T47D (cell line): ENCODE measurements around the gene ALOX5.
"Not testable (repeated sequence)": the region's sequence is repeated elsewhere in the genome, so short reads cannot be mapped to it uniquely, and the experiment has no call there.

ENCODE experiments used
- DNase-seq, 2 experiments: peaks; one replicate each; pipeline versions ENCODE4 v3.0.0 to v3.0.0-alpha.2; 2011 to 2012; ENCODE audit warnings: low read depth in 1 of 2, low spot score in 1 of 2
- JUND ChIP-seq: IDR thresholded peaks from 2 replicates; pipeline ENCODE4 v1.6.1; 2012; ENCODE audit warnings: low read depth
- in situ Hi-C: cut with HindIII; loops from 2 replicates; pipeline ENCODE4 v1.10.0; 2016; ENCODE audit warnings: low sequenced_read_pairs, low pct_unique_long_range_greater_than_20kb

Gene ALOX5

GRCh38 chr10:45468079-45468478, 94.1 kb downstream of the ALOX5 start:
- no peak for DNase-seq
- in situ Hi-C loops = no loop called here
- TF ChIP-seq JUND = no peak

GRCh38 chr10:45470098-45471012, 96.3 kb downstream of the ALOX5 start:
- DNase-seq = peak; percentile 80 to 92
- peak; percentile 99 for TF ChIP-seq JUND
- in situ Hi-C loops = no loop called here

- in situ Hi-C loops = no loop called here
- DNase-seq = no peak
- no peak for TF ChIP-seq JUND
Observed at GRCh38 chr10:45471059-45471458, 97.0 kb downstream of the ALOX5 start.

GRCh38 chr10:45471531-45472310, 97.7 kb downstream of the ALOX5 start:
- no peak for DNase-seq
- in situ Hi-C loops = no loop called here
- TF ChIP-seq JUND = no peak

GRCh38 chr10:45473126-45473525, 99.1 kb downstream of the ALOX5 start:
- in situ Hi-C loops = no loop called here

GRCh38 chr10:45476559-45476958, 102.5 kb downstream of the ALOX5 start:
- in situ Hi-C loops = no loop called here
- no peak for TF ChIP-seq JUND
- DNase-seq = no peak

More at GRCh38 chr10:45473126-45473525, 99.1 kb downstream of the ALOX5 start:
- DNase-seq = no peak
- no peak for TF ChIP-seq JUND

- no peak for DNase-seq
- no peak for TF ChIP-seq JUND
- in situ Hi-C loops = no loop called here
Observed at GRCh38 chr10:45480294-45480693, 106.3 kb downstream of the ALOX5 start.

- in situ Hi-C loops, DNase-seq: not testable (repeated sequence)
Observed at GRCh38 chr10:45481100-45481499, 107.1 kb downstream of the ALOX5 start.

GRCh38 chr10:45483002-45483401, 109.0 kb downstream of the ALOX5 start:
- in situ Hi-C loops = no loop called here
- no peak for DNase-seq
- no peak for TF ChIP-seq JUND

- TF ChIP-seq JUND = no peak
- in situ Hi-C loops = no loop called here
- DNase-seq = no peak
Observed at GRCh38 chr10:45487735-45488134, 113.7 kb downstream of the ALOX5 start.

- in situ Hi-C loops = no loop called here
- no peak for DNase-seq
- TF ChIP-seq JUND = no peak
Observed at GRCh38 chr10:45488365-45488764, 114.3 kb downstream of the ALOX5 start.

- TF ChIP-seq JUND = no peak
- DNase-seq = no peak
- in situ Hi-C loops = no loop called here
Observed at GRCh38 chr10:45490277-45490676, 116.3 kb downstream of the ALOX5 start.

GRCh38 chr10:45491061-45491460, 117.0 kb downstream of the ALOX5 start:
- no peak for TF ChIP-seq JUND
- in situ Hi-C loops = no loop called here
- DNase-seq = no peak
